DND-41 (cell line): ENCODE data around the gene XYLT1.

Source experiments
- CTCF ChIP-seq: IDR thresholded peaks from 2 replicates; pipeline ENCODE4 v1.5.1; 2012; ENCODE audit warnings: borderline replicate concordance, low read length, moderate library complexity, mild to moderate bottlenecking; ENCODE audit not compliant: poor library complexity, severe bottlenecking; ENCODE audit errors: extremely low read depth
- EZH2 ChIP-seq: IDR thresholded peaks from 3 replicates; pipeline ENCODE4 v1.6.1; 2012; ENCODE audit warnings: borderline replicate concordance, low read depth, mild to moderate bottlenecking, moderate library complexity, low read length, inconsistent platforms; ENCODE audit not compliant: severe bottlenecking

GRCh38 chr16:17152311-17152710, 318.4 kb downstream of the XYLT1 start:
- TF ChIP-seq CTCF, result no peak
- TF ChIP-seq EZH2, result no peak
